GM23248 (cell line): ENCODE results near the gene MSI1.

Experiments
- EZH2 ChIP-seq: fragments of 200-600 bp; sonication (generic); IDR thresholded peaks from 2 replicates; pipeline ENCODE4 v1.6.1; 2018; ENCODE audit warnings: antibody characterized with exemption, mild to moderate bottlenecking; ENCODE audit not compliant: insufficient read depth, poor library complexity, severe bottlenecking
- EZH2phosphoT487 ChIP-seq: fragments of 200-600 bp; sonication (generic); IDR thresholded peaks from 2 replicates; pipeline ENCODE4 v1.6.1; 2018; ENCODE audit warnings: antibody characterized with exemption, moderate library complexity, mild to moderate bottlenecking, low read depth; ENCODE audit not compliant: insufficient read depth

- TF ChIP-seq EZH2phosphoT487 (no peak), EZH2 (no peak)
Measured at GRCh38 chr12:120381752-120382419, 12.9 kb upstream of the MSI1 start.
